Measurements from ENCODE around the gene MRPL36.

DNA sequence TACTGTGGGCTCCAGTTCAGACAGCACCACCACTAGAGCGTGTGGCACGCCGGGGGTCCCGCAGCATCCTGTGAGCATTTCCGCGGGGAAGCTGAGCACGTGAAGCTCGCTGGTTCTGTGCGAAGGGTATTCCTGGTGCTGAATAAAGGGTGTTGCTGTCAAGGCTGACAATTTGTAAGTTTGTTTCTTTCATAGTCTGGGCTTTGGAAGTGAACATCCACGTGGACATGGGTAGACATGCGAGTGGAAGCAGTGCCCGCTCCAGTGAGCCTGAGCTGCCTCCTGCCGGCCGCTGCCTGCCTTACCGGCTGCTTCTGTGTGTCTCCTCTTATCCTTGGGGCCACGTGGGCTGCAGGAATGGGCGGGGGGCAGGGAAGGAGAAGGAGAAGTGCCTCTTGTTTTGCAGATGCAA lies 16.2 kb upstream of the MRPL36 start:
- TF ChIP-seq, protein P1, sequence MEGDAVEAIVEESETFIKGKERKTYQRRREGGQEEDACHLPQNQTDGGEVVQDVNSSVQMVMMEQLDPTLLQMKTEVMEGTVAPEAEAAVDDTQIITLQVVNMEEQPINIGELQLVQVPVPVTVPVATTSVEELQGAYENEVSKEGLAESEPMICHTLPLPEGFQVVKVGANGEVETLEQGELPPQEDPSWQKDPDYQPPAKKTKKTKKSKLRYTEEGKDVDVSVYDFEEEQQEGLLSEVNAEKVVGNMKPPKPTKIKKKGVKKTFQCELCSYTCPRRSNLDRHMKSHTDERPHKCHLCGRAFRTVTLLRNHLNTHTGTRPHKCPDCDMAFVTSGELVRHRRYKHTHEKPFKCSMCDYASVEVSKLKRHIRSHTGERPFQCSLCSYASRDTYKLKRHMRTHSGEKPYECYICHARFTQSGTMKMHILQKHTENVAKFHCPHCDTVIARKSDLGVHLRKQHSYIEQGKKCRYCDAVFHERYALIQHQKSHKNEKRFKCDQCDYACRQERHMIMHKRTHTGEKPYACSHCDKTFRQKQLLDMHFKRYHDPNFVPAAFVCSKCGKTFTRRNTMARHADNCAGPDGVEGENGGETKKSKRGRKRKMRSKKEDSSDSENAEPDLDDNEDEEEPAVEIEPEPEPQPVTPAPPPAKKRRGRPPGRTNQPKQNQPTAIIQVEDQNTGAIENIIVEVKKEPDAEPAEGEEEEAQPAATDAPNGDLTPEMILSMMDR (IDR thresholded peaks at IDR 0.05), result no peak
- TF ChIP-seq ZNF416 (CRISPR knock-in tag; IDR thresholded peaks at IDR 0.05) (no peak), ZBTB21 (CRISPR knock-in tag; IDR thresholded peaks at IDR 0.05; ENCODE audit: borderline replicate concordance) (no peak), FOXP4 (CRISPR knock-in tag; IDR thresholded peaks at IDR 0.05) (no peak), CREB1 (CRISPR knock-in tag; IDR thresholded peaks at IDR 0.05) (no peak), FOXJ3 (CRISPR knock-in tag; IDR thresholded peaks at IDR 0.05; ENCODE audit: borderline replicate concordance) (no peak), CBFB (CRISPR knock-in tag; IDR thresholded peaks at IDR 0.05; ENCODE audit: low read depth) (no peak)
